ENCODE data around the gene NFKBIE.

Gene NFKBIE

DNA sequence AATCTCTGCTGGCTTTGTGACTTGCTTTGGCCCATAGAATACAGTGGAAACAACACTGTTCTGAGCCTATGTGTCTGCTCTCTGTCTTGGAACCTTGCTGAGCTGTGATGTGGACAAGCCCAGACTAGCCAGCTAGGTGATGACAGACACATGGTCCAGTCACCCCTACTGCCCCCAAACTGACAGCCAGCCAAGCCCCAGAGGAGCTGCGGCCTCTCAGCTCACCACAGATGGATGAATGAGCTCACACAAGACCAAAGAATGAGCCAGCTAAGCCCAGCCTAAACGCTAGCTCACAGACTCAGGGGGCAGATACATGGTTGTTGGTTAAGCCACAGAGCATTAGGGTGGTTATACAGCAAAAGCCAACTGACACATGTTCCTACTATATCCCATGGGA lies 43.7 kb upstream of the NFKBIE start:
- H3K4me3 ChIP-seq (ENCODE audit: low read depth, low read length) = no peak overlapping the region
- TF ChIP-seq, protein P1, sequence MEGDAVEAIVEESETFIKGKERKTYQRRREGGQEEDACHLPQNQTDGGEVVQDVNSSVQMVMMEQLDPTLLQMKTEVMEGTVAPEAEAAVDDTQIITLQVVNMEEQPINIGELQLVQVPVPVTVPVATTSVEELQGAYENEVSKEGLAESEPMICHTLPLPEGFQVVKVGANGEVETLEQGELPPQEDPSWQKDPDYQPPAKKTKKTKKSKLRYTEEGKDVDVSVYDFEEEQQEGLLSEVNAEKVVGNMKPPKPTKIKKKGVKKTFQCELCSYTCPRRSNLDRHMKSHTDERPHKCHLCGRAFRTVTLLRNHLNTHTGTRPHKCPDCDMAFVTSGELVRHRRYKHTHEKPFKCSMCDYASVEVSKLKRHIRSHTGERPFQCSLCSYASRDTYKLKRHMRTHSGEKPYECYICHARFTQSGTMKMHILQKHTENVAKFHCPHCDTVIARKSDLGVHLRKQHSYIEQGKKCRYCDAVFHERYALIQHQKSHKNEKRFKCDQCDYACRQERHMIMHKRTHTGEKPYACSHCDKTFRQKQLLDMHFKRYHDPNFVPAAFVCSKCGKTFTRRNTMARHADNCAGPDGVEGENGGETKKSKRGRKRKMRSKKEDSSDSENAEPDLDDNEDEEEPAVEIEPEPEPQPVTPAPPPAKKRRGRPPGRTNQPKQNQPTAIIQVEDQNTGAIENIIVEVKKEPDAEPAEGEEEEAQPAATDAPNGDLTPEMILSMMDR (IDR thresholded peaks at IDR 0.05; ENCODE audit: borderline replicate concordance, insufficient read depth, low read depth, low read length) = no peak

DNA sequence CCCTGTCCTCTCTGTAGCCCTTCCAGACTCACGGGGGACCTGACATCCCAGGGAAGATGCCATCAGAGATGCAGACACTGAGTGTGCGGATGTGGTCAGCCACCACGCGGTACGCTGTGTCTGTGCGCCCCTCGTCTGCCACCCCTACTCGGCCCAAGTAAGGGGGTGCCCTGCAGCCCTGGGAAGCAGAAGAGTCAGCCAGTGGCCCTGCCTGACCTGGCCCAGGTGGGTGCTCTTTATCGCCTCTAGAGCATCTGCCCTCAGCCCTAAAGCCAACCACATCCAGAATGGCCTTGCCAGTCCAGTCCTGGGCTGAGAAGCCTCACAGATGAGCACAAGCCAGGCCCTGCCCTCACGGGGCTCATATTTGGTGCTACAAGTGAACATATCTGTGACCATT lies 41.9 kb upstream of the NFKBIE start:
- TF ChIP-seq, protein P1 (IDR thresholded peaks at IDR 0.05; ENCODE audit: borderline replicate concordance, insufficient read depth, low read depth, low read length) = no peak
- no peak overlapping the region for H3K4me3 ChIP-seq (ENCODE audit: low read depth, low read length)

DNA sequence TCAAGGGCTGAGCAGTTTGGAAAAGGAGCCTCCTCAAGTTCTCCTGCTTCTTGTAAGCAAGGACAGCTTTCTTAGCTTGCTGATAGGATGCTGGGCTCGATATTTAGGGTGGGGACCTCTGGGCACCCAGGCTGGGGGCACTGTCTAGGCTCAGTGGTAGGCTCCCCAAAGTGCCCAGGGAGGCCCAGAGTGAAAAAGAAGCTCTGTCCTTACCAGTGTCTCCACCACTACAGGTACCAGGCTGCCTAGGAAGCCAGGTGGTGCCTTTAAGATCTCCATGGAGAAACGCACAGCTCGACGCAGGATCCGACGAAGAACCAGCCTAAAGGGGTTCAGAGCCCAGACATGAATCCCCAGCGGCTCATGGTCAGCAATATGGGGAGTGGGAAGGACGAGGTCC lies 41.4 kb upstream of the NFKBIE start:
- TF ChIP-seq, protein P1 (IDR thresholded peaks at IDR 0.05; ENCODE audit: borderline replicate concordance, insufficient read depth, low read depth, low read length) = no peak
- H3K4me3 ChIP-seq (ENCODE audit: low read depth, low read length) = no peak overlapping the region

DNA sequence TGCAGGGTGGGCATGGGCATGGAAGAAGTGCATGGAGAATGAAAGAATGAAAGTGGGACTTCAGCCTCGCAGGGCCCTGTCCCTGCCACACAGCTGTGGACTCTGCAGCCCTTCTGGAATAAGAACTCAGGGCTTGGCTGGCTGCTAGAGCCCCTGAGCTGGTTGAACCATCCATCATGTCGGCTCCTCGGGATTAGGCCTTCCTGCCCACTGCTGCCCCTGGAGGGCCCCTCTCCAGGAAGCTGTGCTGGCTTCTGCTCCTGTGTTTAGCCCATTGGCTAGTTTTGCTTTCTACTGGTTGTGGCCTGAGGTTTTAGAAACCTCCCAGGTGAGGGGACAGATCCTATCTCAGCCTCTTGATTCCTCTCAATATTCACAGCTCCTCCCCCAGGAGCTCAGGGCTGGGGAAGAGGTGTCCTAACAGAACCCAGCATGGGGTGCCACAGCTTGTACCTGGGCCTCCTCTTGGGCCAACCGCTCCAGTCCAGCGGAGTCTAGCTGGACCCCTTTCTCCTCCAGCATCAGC lies 39.9 kb upstream of the NFKBIE start:
- TF ChIP-seq, protein P1 (IDR thresholded peaks at IDR 0.05; ENCODE audit: borderline replicate concordance, insufficient read depth, low read depth, low read length) = no peak

DNA sequence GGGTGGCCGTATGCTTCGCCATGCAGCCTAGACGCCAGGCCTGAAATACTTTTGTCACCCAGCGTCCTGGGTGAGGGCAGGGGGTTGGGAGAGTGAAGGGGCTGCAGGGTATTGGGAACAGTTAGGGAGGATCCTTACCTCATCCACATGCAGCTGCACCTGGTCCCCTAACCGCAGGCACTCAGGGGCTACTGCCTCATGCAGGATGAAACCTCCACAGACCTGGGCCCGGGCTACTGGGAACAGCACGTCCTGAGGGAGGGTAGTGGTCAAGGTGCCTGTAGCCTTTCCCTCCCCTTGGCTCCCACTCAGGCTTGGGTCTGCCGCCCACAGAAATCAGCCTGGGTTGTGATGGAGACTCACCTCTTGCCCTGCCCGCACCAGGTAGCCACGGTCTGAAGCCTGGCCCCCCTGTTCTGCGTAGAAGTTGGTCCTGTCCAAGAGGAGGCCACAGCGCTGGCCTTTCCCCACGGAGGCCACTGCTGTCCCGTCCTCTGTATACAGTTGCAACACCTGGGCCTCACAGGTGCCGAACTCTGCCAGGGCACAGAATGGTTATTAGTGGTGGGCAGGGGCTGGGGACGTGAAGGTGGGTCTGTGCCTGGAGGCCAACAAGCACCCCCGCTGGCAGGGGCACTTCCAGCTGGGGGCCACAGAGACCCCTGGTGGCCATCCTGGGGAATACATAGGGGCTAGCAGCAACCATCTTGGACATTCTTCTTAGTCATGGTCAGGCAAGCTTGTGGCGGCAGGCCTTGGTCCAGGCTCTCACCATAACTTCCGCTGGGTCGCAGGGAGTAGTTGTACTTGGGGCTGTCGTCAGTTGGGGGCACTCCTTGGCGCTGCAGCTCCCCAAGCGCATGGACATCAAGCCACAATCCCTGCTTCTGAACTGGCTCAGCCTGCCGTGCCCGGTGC lies 39.2 kb upstream of the NFKBIE start:
- TF ChIP-seq, protein P1 (IDR thresholded peaks at IDR 0.05; ENCODE audit: borderline replicate concordance, insufficient read depth, low read depth, low read length) = peak; percentile 71
- no peak overlapping the region for H3K4me3 ChIP-seq (ENCODE audit: low read depth, low read length)

More for the DNA sequence above, 39.9 kb upstream of the NFKBIE start:
- no peak overlapping the region for H3K4me3 ChIP-seq (ENCODE audit: low read depth, low read length)

DNA sequence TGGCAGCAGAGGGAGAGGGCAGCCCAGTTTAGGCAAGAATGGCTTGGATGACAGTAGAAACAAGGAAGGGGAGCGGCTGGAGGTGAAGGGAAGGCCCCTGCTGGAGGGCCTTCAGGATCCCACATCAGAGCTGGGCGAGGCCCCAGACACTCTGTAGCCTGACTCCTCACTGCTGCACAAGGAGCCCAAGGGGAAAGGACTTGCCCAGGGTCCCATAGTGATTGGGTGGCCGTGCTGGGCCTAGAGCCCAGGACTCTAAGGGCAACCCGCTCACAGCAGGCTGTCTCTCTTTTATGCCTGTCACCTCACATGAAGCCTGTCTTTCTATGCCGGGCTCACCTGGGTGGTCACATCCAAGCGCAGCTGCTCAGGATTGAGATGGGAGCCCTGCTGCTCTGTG lies 38.5 kb upstream of the NFKBIE start:
- TF ChIP-seq, protein P1 (IDR thresholded peaks at IDR 0.05; ENCODE audit: borderline replicate concordance, insufficient read depth, low read depth, low read length) = no peak
- no peak overlapping the region for H3K4me3 ChIP-seq (ENCODE audit: low read depth, low read length)

DNA sequence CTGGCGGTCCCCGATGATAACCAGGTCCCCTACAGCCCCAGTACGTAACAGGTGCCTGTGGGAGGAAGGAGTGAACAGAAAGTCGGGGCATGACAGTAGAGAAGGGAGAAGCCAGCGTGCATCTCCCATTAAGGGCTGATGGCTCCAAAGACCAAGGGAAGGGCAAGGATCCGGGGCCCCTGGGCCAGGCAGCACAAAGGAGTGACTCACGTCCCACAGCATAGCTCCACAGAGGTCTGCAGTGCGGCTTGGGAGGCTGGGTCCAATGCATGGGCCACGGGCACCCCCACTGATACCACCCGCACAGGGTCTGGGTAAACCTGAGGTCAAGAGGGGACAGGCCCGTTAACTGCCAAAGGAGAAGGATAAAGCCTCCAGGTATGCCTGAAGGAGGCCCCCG lies 37.5 kb upstream of the NFKBIE start:
- H3K4me3 ChIP-seq (ENCODE audit: low read depth, low read length) = no peak overlapping the region
- TF ChIP-seq, protein P1 (IDR thresholded peaks at IDR 0.05; ENCODE audit: borderline replicate concordance, insufficient read depth, low read depth, low read length) = no peak

Data from GM12875 (cell line).